ENCODE measurements around the gene PAK2. TPM values are rescaled to one million over a fixed set of nuclear protein-coding genes. Genes with fewer than 3 reads are reported as not detected.
"Not testable (repeated sequence)": the region's sequence is repeated elsewhere in the genome, so short reads cannot be mapped to it uniquely, and the experiment has no call there.

PAK2 gene
- total RNA-seq, 2 experiments from 2014 or later: 118 to 119 TPM

DNA sequence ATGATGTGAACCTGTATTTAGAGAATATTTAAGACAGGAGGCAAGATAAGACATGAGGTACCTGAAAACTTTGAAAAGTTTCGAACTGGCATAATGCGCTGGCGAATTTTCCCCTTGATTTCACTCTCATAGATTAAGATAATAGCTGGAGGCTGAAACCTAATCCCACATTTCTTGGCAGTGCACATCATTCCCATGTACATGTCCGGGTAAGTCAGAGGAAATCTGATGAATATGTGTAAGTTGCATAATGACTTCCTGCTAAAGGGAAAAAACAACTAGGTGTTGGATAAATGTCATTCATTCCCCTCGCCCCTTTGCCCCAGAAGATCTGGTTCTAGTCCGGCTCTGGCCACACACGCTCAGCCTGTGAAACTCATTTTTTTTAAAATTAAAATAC is 31.2 kb upstream of the PAK2 start:
- ChIA-PET POLR2A (interaction anchor here (2.5 kb wide), 1 partner anchor 13 kb away, joined by 7 read pairs; no protein-coding TSS in a partner anchor), CTCF (interaction anchor here (0.6 to 2.2 kb wide), 4 partner anchors 11 to 395 kb away, joined by 3 to 11 read pairs (median 6); no protein-coding TSS in a partner anchor)
- peaks cover 13% of the 10 kb centered on the region for H3K36me3 Mint-ChIP-seq (ENCODE audit: low read depth)
- DNase-seq: no peak
- no peak overlapping the region for H3K27ac Mint-ChIP-seq
- no peaks in the 10 kb centered on the region for H3K9me3 Mint-ChIP-seq
- no peaks in the 10 kb centered on the region for H3K27me3 Mint-ChIP-seq
- H3K4me3 Mint-ChIP-seq: no peak overlapping the region
- peaks cover 21% of the 10 kb centered on the region for H3K4me1 Mint-ChIP-seq

DNA sequence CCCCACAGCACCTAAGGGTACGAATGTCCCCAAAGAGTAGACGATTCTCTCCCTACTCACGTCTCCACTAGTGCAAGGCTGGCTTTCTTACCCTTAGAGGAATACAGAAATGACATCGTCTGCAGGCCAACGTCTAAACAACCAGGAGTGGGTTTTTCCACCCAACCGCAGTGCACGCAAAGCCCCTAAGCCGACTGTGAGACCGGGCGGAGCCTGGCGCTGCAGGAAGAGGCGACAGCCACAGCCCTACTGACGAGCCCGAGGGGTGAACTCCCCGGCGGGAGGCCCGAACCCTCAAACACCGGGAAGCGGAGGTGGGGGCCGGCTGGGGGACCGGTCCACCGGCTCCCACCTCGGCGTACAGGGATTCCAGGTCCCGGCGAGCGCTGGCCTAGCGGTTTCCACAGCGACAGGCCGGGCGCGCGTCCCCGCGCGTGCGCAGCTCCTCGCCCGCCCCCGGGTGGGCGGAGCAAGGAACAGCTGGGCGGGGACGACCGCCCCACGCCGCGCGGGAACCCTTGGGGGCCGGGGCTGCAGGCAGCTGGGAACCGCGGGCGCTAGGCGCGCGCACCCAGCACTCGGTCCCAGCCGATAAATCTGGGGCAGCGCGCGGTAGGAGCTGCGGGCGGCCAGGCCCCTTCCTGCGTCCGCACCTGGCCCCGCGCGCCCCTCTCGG is 27.7 kb upstream of the PAK2 start, which contains the start of the genes CEP19 and PIGX:
Gene CEP19 (minus strand): TSS at position 413 of the 676 bp plus-strand sequence. CDS start 3,593 bp downstream, outside the sequence.
Gene PIGX (plus strand): TSS at position 540 of the 676 bp plus-strand sequence.
- H3K4me1 Mint-ChIP-seq: peaks cover 43% of the 10 kb centered on the region
- H3K27ac Mint-ChIP-seq: peak within 1 kb of the TSS; percentile 96
- DNase-seq: peak; percentile 91
- ChIA-PET CTCF (interaction anchor here (0.7 to 1.2 kb wide), 6 partner anchors 24 to 209 kb away, joined by 3 to 8 read pairs (median 4); no protein-coding TSS in a partner anchor), POLR2A (interaction anchor here (0.6 to 4.3 kb wide), 22 partner anchors 14 to 1364 kb away, joined by 3 to 48 read pairs (median 4); partner anchors contain the start of genes FBXO45, NCBP2, NRROS and PAK2)
- no peaks in the 10 kb centered on the region for H3K9me3 Mint-ChIP-seq
- H3K36me3 Mint-ChIP-seq (ENCODE audit: low read depth): peaks cover 18% of the 10 kb centered on the region
- H3K4me3 Mint-ChIP-seq: peak within 1 kb of the TSS; percentile 82
- no peaks in the 10 kb centered on the region for H3K27me3 Mint-ChIP-seq

DNA sequence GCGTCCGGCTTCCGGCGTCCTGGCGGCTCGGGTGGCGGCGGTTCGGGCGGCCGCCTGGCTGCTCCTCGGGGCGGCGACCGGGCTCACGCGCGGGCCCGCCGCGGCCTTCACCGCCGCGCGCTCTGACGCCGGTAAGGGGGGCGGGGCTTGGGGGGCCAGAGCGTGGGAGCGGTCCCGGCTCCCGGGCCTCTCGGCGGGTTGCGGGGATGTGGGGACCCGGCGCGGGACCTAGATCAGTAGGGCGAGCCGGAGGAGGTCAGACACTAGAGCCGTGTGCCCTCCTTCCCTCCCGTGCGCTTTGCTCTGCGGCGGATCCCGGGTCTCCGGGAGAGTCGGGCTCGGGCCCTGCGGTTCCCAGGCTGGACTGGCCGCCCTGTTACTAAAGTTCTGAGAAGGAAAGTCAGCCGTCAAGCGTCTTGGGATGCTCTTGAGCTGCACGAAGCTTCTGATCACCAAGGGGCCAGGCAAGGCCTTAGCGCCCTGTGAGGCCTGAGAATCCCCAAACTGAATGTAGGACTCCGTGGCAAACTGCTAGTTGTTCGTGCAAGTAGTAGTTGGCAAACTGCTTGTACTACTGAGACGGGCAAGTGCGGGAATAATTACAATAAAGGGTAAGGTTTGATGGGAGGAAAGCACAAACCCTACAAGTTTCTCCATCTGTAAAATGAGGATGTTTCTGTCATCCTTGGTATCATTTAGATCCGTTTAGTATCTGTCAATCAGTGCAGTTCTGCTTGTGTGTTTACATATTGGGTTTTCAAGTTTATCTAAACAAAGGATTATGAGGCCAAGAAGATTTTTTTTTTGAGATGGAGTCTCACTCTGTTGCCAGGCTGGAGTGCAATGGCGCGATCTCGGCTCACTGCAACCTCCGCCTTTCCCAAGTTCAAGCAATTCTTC is 26.9 kb upstream of the PAK2 start:
- Mint-ChIP-seq H3K9me3 (no peaks in the 10 kb centered on the region), H3K4me3 (peak overlapping the region; percentile 82), H3K27me3 (no peaks in the 10 kb centered on the region), H3K36me3 (ENCODE audit: low read depth) (peaks cover 17% of the 10 kb centered on the region), H3K4me1 (peaks cover 43% of the 10 kb centered on the region), H3K27ac (peak overlapping the region; percentile 86)
- no peak for DNase-seq
- ChIA-PET POLR2A (interaction anchor here (0.6 to 4.3 kb wide), 22 partner anchors 13 to 1363 kb away, joined by 3 to 48 read pairs (median 4); partner anchors contain the start of genes FBXO45, NCBP2, NRROS and PAK2), CTCF (interaction anchor here (0.7 to 1.2 kb wide), 6 partner anchors 25 to 210 kb away, joined by 3 to 8 read pairs (median 4); no protein-coding TSS in a partner anchor)

DNA sequence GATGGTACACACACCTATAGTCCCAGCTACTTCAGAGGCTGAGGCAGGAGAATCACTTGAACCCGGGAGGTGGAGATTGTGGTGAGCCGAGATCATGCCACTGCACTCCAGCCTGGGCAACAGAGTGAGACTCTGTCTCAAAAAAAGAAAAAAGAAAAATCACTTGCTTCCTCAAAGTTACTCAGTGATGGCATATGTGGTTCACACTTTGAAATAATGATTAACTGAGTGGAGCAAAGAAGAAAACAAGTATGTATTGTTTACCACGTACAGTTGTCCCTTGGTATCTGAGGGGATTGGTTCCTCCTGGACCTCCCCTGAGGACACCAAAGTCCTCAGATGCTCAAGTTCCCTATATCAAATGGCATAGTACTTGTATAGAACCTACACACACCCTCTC is 22.5 kb upstream of the PAK2 start:
- peaks cover 43% of the 10 kb centered on the region for H3K36me3 Mint-ChIP-seq (ENCODE audit: low read depth)
- H3K9me3 Mint-ChIP-seq, DNase-seq, H3K27me3 Mint-ChIP-seq, H3K27ac Mint-ChIP-seq, H3K4me3 Mint-ChIP-seq: not testable (repeated sequence)
- peaks cover 30% of the 10 kb centered on the region for H3K4me1 Mint-ChIP-seq
- ChIA-PET CTCF (interaction anchor here (0.6 kb wide), 1 partner anchor 146 kb away, joined by 3 read pairs; no protein-coding TSS in a partner anchor), POLR2A (interaction anchor here (0.6 kb wide), 1 partner anchor 232 kb away, joined by 4 read pairs; no protein-coding TSS in a partner anchor)

DNA sequence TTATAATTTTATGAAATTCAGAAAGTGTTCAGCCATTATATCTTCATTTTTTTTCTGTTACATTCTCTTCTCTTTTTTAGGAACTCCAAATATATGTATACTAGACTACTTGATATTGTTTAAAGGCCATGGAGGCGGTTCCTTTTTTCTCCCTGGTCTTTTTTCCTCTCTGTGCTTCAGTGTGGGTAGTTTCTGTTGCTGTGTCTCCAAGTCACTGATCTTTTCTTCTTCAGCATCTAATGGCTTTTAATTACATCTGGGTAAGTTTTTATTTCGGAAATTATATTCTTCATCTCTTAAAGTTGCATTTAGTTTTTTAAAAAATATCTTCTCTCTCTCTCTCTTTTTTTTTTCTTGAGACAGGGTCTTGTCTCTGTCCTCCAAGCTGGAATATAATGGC is 18.6 kb upstream of the PAK2 start:
- H3K4me3 Mint-ChIP-seq: no peak overlapping the region
- CTCF ChIA-PET: no interaction called here
- peaks cover 15% of the 10 kb centered on the region for H3K4me1 Mint-ChIP-seq
- POLR2A ChIA-PET: no interaction called here
- no peaks in the 10 kb centered on the region for H3K27me3 Mint-ChIP-seq
- H3K27ac Mint-ChIP-seq: no peak overlapping the region
- peaks cover 65% of the 10 kb centered on the region for H3K36me3 Mint-ChIP-seq (ENCODE audit: low read depth)
- H3K9me3 Mint-ChIP-seq: peaks cover 6% of the 10 kb centered on the region
- no peak for DNase-seq

DNA sequence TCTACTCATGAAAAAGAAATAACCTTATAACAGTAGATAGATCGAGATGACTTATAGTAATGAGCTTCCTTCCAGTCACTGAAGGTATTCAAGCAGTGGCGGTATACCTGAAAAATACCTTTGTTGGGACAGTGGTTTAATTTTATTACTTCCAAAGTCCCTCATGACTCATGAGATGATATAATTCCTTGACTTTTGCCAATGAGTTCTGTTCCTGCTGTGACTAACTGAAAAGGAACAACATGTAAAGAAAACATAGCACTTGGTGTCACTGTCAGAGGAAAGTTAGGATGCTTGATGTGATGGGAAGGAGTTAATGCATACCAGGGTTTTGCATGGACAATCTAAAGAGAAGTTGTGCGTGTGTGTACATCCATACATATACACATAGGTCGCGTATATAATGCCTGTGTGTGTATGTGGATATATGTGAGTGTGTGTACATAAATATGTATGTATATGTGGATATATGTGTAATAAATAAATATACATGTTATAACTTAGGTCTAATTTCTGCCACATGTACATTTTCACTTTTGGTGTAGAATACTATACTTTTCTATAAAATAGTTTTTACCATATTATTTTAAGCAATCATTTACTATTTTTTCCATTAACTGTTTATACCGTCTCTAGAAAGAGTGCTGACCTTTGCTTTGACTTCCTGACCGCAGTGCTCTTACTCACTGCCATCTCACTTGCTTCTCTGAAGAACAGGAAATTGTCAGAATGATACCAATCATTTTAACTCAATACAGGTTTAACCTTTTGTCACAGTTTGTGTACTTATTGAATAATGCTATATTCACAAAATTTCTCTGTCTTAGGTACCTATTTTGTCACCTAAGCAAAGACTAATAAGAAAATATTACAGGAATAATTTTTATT is 12.6 kb upstream of the PAK2 start:
- Mint-ChIP-seq H3K36me3 (ENCODE audit: low read depth) (peaks cover 62% of the 10 kb centered on the region), H3K27me3 (no peaks in the 10 kb centered on the region), H3K4me3 (no peak overlapping the region), H3K4me1 (peaks cover 37% of the 10 kb centered on the region), H3K27ac (peak overlapping the region; percentile 74), H3K9me3 (no peaks in the 10 kb centered on the region)
- peak; percentile 51 for DNase-seq
- ChIA-PET CTCF (interaction anchor here (0.5 kb wide), 1 partner anchor 42 kb away, joined by 3 read pairs; no protein-coding TSS in a partner anchor), POLR2A (interaction anchor here (1.8 to 2.4 kb wide), 2 partner anchors 13 to 15 kb away, joined by 14 to 20 read pairs; partner anchors contain the start of genes CEP19, PAK2 and PIGX)

DNA sequence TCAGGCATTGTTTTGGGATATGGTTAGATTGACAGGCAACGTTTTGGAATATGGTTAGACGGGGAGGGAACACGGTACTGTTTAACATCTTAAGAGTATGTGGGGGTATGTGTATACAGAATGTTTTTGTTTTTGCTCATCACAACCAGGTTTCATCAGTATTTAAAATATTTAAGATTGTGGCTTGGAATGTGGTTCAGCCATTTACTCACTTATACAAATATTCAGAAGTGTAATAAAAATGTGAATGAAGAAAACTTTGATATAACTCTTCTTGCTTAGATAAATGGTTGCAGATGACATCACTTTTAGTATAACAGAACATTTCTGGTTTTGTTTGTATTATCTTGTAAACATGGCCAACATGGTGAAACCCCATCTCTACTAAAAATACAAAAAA is 3.9 kb upstream of the PAK2 start:
- H3K27ac Mint-ChIP-seq: no peak overlapping the region
- peaks cover 5% of the 10 kb centered on the region for H3K9me3 Mint-ChIP-seq
- ChIA-PET CTCF (no interaction called here), POLR2A (interaction anchor here (0.6 kb wide), 1 partner anchor 73 kb away, joined by 3 read pairs; no protein-coding TSS in a partner anchor)
- DNase-seq: no peak
- no peaks in the 10 kb centered on the region for H3K27me3 Mint-ChIP-seq
- peaks cover 10% of the 10 kb centered on the region for H3K4me1 Mint-ChIP-seq
- H3K36me3 Mint-ChIP-seq (ENCODE audit: low read depth): peaks cover 52% of the 10 kb centered on the region
- no peak overlapping the region for H3K4me3 Mint-ChIP-seq

DNA sequence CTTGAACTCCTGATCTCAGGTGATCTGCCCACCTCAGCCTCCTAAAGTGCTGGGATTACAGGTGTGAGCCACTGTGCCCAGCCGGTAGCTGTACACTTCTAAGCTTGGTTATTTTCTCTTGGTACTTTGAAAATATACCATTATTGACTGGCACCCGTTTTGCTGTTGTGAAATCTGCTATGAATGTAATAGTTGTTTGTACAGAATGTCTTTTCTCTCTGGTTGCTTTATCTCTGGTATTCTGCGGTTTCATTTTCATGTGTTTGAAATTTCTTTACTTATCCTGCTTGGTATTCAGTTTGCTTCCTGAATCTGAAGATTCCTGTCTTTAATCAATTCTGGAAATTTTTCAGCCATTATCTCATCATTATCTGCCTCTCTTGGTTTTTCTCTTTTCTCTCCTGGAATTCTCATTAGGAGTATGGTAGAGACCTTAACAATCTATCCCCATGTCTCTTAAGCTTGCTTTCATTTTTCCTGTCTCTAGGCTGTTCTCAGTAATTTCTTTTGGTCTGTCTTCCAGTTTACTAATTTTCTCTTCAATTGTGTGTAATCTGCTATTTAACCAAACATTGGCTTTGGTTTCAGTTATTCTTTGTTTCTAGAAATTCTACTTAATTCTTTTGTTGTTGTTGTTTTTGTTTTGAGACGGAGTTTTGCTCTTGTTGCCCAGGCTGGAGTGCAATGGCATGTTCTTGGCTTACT is 2.8 kb upstream of the PAK2 start:
- no peak for DNase-seq
- Mint-ChIP-seq H3K4me1 (peaks cover 19% of the 10 kb centered on the region), H3K36me3 (ENCODE audit: low read depth) (peaks cover 56% of the 10 kb centered on the region), H3K27ac (no peak overlapping the region), H3K27me3 (no peaks in the 10 kb centered on the region), H3K9me3 (peaks cover 5% of the 10 kb centered on the region), H3K4me3 (no peak overlapping the region)
- POLR2A ChIA-PET: interaction anchor here (0.9 to 1.2 kb wide), 2 partner anchors 25 to 131 kb away, joined by 4 read pairs; partner anchors contain the start of genes CEP19, PIGX and SENP5
- CTCF ChIA-PET: no interaction called here

DNA sequence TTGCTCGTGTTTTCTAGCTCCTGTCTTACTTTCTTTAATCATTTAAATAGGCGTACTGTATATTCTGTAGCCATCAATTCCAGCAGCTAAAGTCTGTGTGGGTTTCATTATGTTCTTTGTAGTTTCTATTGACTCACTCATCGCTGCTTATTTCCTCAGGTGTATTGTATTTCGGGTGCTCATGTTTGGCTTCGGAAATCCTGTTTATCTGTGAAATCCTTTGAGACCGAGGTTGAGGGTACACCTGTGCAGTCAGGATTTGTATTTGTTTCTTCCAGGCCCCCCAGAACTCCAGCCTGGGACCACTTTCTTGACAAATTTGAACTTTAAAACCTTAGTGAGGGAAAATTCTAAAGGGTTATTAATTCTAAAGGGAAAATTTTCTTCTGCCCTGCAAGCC is 2.0 kb upstream of the PAK2 start:
- POLR2A ChIA-PET: interaction anchor here (1.2 kb wide), 1 partner anchor 26 kb away, joined by 4 read pairs; the partner anchor contains the start of genes CEP19 and PIGX
- DNase-seq: no peak
- Mint-ChIP-seq H3K27me3 (no peaks in the 10 kb centered on the region), H3K9me3 (peaks cover 5% of the 10 kb centered on the region), H3K36me3 (ENCODE audit: low read depth) (peaks cover 55% of the 10 kb centered on the region), H3K4me3 (no peak overlapping the region), H3K4me1 (peaks cover 20% of the 10 kb centered on the region), H3K27ac (no peak overlapping the region)
- CTCF ChIA-PET: no interaction called here

DNA sequence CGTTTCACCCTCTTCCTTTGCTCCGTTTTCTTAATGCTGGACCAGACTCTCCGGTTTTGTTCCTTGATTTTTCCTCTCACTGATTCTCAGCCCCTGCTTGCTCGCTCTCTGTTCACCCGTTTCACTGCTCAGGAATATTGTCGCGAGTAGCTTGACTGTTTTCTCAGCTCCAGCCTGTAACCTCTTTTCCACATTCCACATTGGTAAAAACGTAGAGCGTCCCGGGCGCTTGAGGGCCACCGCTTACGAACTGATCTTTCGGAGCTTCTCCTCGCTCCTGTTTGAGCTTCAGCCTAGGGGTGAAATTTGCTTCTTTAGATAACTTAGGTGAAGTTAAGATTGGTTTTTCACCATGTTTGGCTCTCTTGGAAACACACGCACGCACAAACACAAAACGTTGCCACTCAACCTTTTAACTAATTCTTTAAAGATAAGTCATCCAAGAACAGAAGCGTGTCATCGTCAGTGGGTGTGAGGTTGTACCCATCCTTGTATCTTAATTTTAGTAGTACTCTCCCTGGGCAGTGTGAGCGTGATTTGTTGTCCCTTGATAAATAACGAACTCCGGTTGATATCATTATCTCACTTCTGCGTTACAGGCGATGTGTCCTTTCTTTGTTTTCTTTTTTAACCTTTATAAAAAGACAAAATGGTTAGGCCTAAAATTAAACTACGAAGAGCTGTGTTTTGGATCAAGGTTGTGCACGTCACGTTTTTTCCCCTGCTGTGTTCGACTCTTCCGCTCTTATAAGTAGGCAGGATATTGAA is 1.0 kb downstream of the PAK2 start:
- peaks cover 3% of the 10 kb centered on the region for H3K9me3 Mint-ChIP-seq
- DNase-seq: peak; percentile 25

More for the DNA sequence above, 1.0 kb downstream of the PAK2 start:
- H3K27me3 Mint-ChIP-seq: no peaks in the 10 kb centered on the region
- H3K36me3 Mint-ChIP-seq (ENCODE audit: low read depth): peaks cover 43% of the 10 kb centered on the region
- peaks cover 29% of the 10 kb centered on the region for H3K4me1 Mint-ChIP-seq
- ChIA-PET POLR2A (interaction anchor here (0.8 to 3.8 kb wide), 21 partner anchors 9 to 460 kb away, joined by 3 to 48 read pairs (median 4); partner anchors contain the start of genes CEP19, FBXO45, NCBP2 and PIGX), CTCF (interaction anchor here (0.6 to 2.8 kb wide), 8 partner anchors 29 to 229 kb away, joined by 3 to 9 read pairs (median 3); partner anchors contain the start of genes CEP19, PIGX and SENP5)
- peak overlapping the region; percentile 99 for H3K4me3 Mint-ChIP-seq
- H3K27ac Mint-ChIP-seq: peak overlapping the region; percentile 98

Measured in activated CD4-positive, alpha-beta memory T cell treated with anti-CD3 and anti-CD28 coated beads, Interleukin-2, amount 10 ng/mL, durations not matched to agents 7 days and 5 days (primary cell).